GM06990 (cell line): ENCODE results near the gene IL18.

Experiments
- DNase-seq: peaks from one replicate; pipeline ENCODE4 v3.0.0-alpha.2; 2011; ENCODE audit not compliant: insufficient read length; ENCODE audit errors: extremely low read depth
- H3K27me3 ChIP-seq: replicated peaks from 2 replicates; pipeline ENCODE4 v1.6.0; 2011; ENCODE audit warnings: low read length; ENCODE audit not compliant: control insufficient read depth, insufficient read depth
- H3K36me3 ChIP-seq: 2 replicates; pipeline ENCODE4 v1.5.1; 2011; ENCODE audit warnings: low read length; ENCODE audit not compliant: control insufficient read depth, insufficient read depth
- H3K4me3 ChIP-seq: replicated peaks from 2 replicates; pipeline ENCODE4 v1.5.1; 2011; ENCODE audit warnings: low read depth, mild to moderate bottlenecking, control low read depth, low read length
- TF ChIP-seq, protein P1 (sequence below): IDR thresholded peaks from 2 replicates; pipeline ENCODE4 v1.5.1; 2011; ENCODE audit warnings: low read length, control low read depth, mild to moderate bottlenecking, inconsistent platforms; ENCODE audit not compliant: insufficient read depth, poor library complexity, severe bottlenecking

The IL18 gene

DNA sequence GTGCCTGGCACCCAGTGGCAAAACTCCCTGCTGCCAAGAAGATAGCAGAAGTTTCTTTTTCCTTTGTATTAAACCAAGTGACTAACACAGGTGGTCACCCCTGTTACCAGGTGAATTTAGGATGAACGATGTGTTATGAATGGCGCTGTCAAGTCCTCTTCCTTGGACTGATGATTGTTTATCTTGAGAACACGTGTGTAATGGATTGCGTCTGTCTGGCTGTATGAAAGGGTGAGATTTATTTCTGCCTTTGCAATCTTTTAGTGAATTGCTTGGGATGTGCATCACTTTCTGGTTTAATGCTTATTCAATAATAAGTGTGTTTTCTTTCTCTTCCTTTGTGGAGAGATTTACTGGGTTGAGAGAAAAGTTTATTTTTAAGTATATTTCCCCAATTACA, 40.8 kb downstream of the IL18 start:
- TF ChIP-seq, protein P1, sequence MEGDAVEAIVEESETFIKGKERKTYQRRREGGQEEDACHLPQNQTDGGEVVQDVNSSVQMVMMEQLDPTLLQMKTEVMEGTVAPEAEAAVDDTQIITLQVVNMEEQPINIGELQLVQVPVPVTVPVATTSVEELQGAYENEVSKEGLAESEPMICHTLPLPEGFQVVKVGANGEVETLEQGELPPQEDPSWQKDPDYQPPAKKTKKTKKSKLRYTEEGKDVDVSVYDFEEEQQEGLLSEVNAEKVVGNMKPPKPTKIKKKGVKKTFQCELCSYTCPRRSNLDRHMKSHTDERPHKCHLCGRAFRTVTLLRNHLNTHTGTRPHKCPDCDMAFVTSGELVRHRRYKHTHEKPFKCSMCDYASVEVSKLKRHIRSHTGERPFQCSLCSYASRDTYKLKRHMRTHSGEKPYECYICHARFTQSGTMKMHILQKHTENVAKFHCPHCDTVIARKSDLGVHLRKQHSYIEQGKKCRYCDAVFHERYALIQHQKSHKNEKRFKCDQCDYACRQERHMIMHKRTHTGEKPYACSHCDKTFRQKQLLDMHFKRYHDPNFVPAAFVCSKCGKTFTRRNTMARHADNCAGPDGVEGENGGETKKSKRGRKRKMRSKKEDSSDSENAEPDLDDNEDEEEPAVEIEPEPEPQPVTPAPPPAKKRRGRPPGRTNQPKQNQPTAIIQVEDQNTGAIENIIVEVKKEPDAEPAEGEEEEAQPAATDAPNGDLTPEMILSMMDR: no peak
- Histone ChIP-seq H3K4me3 (no peak overlapping the region), H3K36me3 (no peaks in the 10 kb centered on the region), H3K27me3 (no peaks in the 10 kb centered on the region)
- no peak for DNase-seq

DNA sequence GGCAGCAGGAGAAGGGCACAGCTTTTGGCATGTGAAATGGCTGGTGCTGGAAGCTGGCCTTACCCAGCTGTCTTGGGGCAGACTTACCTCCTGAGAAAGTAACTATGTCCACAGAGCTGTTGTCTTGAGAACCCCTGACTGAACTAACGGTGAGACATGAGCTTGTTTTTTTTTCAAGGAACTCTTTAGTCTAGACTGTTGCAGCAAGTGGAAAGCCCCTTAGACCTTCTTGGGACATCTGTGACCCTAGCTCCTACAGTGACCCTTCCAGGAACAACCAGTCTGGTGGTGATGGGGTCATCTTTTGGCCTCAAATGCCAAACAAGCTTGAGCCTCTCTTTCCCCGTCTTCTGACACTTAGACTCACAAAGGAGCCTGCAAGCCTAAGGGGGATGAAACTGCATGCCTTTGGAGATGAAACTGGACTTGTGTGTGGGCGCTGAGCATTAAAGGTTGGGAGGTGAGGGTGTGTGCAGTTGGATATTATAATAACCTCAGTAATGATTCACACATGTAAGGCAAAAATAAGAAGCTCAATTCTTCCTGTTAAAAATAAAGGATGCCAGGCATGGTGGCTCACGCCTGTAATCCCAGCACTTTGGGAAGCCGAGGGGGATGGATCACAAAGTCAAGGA, 41.8 kb downstream of the IL18 start:
- TF ChIP-seq, protein P1: no peak
- H3K4me3 ChIP-seq: no peak overlapping the region
- no peak for DNase-seq
- H3K36me3 ChIP-seq: no peaks in the 10 kb centered on the region
- H3K27me3 ChIP-seq: no peaks in the 10 kb centered on the region

DNA sequence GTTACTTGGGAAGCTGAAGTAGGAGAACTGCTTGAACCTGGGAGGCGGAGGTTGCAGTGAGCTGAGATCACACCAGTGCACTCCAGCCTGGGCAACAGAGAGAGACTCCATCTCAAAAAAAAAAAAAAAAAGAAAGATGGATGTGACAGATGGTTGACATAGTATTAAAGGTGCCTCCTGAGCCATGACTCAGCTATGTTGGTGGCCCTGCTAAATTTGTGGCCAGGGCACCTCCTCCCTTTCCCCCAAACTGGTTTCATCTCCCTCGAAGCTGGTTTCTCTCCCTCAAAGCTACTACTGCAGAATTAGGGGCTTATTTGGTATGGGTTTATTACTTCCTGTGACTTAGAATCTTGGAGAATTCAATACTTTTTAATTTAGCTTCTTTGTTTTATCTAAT, 45.7 kb downstream of the IL18 start:
- no peaks in the 10 kb centered on the region for H3K36me3 ChIP-seq
- TF ChIP-seq, protein P1: no peak
- DNase-seq: no peak
- H3K4me3 ChIP-seq: no peak overlapping the region
- H3K27me3 ChIP-seq: no peaks in the 10 kb centered on the region

DNA sequence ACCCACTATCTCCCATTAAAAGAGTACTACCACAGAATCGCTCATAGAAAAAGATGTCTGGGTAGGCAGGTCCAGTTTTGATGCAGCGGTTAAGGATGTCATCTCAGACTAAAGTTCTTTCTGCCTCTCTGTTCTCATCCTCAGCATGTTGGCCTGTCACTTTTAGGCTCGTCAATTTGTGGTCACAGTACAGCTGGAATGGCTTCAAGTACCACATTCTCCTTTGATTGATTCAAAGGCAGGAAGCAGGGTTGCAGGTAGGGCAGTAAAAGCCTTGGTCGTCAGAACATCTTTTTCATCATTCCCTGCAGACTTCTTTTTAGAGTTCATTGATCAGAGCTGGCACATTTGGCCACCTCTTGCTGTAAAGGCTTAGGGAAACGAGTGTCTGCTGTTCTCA, 48.5 kb downstream of the IL18 start:
- no peaks in the 10 kb centered on the region for H3K27me3 ChIP-seq
- no peak for DNase-seq
- TF ChIP-seq, protein P1: no peak
- no peaks in the 10 kb centered on the region for H3K36me3 ChIP-seq
- H3K4me3 ChIP-seq: no peak overlapping the region

DNA sequence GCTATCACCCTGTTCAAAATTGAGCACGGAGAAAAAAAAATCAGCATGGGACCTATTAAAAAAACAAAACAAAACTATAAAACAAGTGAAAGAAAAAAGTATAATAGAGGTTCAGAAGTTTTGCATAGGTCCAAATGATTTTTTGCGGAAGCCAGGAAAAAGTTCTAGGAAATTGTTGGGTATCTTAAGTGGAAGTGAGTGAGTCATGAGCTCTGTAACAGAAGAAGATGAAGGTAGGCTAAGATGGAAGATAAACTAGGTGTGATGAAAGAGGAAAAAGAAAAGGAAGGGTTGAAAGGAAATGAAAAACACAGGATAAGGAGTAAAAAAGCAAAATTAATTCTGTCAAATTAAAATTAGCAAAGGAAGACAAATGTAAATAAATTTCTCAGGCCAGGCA, 49.4 kb downstream of the IL18 start:
- no peaks in the 10 kb centered on the region for H3K36me3 ChIP-seq
- H3K4me3 ChIP-seq: no peak overlapping the region
- TF ChIP-seq, protein P1: no peak
- H3K27me3 ChIP-seq: no peaks in the 10 kb centered on the region
- no peak for DNase-seq
